Measurements from ENCODE around the gene MMP20.

The MMP20 gene

DNA sequence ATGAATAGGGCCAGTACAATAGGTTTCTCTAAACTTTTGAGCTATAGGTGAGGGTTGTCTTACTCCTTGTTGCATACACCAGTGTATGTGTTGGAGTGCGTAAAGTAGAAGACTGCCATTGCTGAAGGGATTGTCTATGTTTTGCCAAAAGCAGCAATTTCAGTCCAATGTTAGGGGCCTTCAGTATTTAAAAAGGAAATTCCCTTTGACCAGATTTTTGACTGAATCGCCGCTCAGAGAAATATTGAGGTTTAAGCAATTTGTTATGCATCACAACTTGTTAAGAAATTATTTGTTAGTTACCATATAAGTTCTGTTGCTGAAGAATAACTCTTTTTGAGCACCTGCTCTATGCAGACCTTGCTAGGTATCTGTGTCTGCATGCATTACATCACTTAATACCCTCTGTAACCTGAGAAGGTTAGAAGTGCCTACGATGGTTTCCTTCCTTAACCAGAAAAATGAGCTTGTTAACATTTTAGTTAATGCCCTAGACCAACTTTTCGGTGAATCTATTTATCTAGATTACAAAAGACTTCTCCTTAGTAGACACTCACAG lies 33.9 kb downstream of the MMP20 start:
- DNase-seq: no peak

DNA sequence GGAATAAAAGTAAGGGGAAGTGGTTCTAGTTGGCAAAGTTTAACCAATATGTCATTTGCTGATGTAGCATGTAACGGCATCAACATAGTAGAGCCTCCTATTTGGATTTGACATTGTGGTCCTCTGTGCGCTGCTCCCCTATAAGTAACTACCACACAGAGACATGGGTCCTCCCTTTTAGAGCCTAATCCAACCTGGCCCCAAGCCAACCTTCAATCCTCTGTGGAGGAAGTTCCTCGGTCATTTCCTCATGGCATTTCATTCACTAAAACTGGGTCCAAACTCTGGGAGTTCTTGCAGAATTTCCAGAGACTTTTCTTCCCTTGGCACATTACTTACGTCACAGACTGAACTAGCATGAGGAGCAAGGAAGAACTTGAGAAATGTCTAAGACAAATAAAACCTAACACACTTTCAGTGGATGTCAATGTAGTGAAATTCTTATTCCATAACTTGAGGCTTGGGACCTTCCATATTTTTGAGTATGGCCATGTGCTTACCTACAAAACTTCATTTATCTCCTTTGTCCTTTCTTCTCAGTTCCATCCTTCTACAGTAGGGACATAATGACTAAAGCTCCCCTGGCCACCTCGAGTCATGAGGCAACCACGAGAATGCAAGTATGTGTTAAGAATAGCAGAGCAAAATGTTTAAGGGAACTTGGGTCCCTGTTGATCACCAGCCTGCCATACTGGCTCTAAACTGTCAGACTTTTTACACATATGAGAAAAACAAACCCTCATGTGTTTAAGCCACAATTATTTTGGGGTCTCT lies 34.7 kb downstream of the MMP20 start:
- no peak for DNase-seq

DNA sequence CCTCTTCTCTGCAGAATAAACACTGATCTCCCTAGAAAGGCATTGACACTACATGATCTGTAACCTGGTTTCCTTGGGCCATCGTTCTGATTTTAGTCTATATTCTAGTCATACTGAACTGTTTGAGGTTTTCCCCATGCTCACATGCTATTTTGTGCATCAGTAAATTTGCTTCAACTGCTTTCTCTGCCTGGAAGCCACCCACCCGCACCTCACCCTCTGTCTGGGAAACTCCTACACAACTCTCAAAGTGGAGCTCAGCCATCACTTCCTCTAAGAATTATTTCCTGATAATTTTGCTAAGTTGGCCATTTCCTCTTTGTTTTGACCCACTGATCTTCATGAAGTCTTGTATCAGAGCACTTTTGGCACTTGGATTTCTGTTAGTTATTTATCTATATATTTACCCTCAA lies 36.1 kb downstream of the MMP20 start:
- DNase-seq: peak; percentile 37

DNA sequence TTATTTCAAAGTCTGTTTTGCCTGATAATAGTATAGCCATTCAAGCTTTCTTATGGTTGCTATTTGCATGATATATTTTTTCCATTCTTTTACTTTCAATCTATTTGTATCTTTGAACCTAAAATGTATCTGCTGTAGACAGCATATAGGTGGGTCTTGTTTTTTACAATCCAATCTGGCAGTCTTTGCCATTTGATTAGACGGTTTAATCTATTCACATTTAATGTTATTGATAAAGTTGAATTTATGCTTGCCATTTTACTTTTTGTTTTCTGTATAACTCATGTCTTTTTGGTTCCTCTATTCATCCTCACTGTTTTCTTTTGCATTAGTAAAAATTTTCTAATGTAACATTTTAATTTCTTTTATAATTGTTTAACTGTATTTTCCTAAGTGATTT lies 37.4 kb downstream of the MMP20 start:
- DNase-seq: no peak

DNA sequence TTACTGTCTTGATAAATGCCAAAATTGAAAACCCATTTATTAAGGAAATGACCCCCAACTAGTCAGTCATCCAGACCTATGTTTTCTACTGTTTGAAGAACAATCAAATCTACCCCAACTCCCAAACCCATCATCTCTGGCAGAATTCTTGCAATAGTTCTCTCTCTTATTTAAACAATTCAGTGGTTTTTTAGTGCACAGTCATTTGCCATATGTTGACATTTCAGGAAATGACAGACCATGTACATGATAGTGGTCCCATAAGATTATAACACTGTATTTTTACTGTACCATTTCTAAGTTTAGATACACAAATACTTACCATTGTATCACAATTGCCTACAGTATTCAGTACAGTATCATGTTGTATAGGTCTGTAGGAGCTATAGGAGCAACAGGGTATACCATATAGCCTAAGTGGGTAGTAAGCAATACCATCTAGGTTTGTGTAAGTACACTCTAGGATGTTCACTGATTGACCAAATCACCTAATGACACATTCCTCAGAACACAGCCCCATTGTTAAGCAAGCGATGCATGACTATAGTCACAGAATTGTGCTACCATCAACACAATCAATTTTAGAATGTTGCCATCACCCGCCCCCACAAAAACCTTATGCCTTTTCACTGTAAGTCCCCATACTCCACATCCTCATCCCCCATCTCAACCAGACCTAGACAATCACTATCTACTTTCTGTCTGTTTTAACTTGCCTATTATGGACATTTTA lies 41.8 kb downstream of the MMP20 start:
- no peak for DNase-seq

DNA sequence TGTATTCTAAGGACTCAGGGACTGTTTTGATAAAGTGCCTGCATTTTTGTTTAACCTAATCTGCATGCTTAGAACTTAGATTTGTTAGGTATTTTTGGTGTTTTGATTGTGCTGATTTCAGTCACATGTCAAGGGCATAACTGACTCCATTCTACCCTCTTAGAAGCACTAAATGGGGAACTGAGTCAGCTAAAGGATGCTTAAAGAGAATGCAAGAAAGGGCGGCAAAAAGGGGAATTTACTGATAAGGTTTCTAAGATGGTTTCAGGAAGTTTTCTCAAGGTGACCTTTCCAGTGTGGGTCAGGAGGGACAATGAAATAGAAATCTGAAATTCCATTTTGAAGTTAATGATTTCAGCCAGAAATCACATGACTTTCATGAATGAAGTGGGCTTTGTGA lies 43.0 kb downstream of the MMP20 start:
- DNase-seq: no peak

DNA sequence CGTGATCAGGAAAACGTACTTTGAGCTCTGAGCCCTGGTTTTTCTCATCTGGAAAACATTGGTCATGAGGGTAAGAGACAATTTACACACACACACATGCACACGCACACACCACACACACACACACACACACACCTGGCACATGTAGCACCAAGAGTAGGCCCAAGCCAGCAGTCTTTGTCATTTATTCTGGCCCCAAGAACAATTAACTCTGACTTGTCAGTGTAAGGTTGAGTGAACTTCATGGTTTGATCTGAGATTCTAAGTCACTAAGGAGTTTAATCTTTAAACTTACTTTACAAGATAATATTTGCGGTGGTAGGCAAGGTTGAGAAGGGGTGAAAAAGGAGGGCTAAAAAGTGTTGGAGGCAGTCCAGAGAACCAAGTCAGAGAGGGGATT lies 44.1 kb downstream of the MMP20 start:
- DNase-seq: no peak

DNA sequence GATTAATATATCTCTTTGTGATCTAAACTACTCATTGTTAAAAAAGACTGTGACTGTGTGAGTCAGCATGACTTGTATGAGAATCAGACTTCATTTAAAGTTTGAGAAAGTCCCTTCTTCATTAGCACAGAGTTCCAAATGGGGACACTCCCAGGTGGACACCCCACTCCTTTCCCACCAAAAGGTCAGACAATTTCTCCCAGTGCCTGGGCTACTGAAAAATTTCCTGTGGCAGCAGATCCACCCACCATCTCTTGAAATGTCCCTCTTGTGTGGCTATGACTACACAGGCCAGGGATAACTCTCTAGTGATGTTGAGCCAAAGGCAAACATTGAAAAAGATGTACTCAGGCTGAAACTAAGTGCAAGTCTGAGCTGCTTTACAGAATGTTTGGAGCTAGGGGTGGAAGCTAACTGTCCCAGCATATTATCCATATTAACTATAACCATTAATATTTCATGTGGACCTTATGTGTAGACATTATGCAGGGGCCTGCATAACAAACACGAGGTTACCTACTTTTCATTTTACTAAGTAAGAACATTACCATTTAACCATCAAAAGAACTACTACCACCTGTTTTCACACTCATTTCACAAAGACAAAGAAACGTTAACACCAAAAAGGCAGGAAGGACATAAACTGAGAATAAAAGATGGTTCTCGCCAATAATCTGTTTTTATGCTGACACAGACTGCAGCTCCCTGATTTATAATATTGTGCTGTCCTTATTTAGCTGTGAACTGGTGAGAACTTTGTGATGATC lies 44.8 kb downstream of the MMP20 start:
- no peak for DNase-seq

DNA sequence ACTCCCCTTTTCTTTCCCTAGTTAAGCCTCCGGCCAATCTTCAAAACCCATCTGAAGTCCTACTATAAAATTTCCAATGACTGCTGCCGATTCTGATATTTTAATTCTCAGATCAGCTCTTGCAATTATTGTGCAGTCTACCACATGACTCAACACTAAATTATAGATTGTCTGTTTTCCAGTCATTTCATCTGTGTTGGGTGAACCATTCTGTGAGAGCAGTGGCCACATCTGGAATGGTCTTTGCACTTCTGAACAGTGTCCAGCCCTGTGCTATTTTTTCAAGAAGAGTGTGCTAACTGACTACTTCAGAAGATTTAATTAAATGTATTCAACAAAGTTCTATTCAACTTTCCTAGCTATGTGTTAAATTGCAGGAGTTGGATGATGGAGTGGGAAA lies 47.4 kb downstream of the MMP20 start:
- DNase-seq: no peak

DNA sequence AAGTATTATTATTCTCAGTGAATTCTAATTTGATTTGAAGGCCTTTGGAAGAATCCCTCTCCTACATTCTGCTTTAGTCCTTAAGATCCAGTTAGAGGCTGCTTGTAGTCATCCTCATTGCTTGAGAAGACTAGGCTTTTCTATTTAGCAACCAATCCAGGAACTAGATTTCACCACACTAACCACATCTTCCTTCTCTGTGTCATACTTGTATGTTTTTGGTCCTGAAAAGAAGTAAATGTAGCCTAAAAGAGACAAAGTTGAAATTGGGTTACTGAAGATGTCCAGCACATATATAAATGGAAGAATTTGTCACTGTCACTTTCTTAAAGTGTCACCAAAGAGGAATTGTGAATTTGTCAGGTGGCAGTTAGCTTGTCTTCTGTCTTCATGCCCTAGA lies 48.0 kb downstream of the MMP20 start:
- no peak for DNase-seq

DNA sequence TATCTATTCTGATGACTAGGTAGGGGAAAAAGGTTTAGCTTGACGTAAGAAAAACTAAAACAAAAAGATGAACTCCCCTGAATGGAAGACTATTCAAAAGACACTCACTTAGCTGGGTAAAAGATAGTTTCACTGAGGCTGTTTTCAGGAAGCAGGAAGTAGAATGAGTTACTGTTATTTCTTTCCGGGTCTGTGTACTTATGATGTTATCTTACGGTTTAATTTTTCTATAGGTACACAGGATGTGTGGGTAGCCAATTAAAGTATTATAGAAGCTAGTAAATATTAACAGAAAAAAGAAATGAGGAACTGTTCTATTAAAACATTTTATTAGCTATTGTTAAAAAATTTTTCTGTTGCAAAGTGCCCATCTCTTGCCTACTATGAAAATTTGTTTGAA lies 48.8 kb downstream of the MMP20 start:
- no peak for DNase-seq

DNA sequence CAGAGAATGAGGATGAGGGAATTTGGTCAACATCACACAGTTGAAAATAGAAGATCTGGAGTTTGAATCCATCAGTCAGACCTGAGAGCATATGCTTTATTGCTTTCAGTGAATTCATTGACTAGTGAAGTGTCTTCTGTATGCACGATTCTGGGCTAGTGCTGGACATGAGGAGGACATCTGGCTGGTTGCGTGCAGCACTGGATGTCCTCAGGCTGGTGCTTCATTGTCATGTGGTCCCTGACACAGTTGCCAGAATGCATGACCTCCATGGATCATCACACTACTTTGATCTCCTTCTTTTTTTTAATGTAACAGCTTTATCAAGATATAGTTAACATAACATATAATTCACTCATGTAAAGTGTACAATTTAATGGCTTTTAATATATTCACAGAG lies 50.1 kb downstream of the MMP20 start:
- DNase-seq: no peak

DNA sequence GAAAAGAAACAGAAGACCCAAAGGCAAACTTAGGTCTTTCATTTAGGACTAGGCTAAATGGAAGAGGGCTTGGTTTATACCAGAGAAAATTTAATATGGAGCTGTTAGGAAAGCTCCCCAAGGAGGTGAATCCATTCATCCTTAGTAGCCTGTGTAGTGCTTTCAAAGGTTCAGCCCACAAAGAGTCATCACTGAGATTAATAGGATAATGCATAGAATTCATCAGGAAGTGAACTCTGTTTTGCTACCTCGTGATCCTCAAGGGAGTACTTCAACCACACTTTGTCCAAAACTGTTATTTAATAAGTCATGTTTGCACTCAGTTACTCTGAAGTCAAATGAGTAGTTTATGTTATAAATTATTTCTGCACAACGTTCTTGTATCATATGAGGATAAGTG lies 51.3 kb downstream of the MMP20 start:
- no peak for DNase-seq

DNA sequence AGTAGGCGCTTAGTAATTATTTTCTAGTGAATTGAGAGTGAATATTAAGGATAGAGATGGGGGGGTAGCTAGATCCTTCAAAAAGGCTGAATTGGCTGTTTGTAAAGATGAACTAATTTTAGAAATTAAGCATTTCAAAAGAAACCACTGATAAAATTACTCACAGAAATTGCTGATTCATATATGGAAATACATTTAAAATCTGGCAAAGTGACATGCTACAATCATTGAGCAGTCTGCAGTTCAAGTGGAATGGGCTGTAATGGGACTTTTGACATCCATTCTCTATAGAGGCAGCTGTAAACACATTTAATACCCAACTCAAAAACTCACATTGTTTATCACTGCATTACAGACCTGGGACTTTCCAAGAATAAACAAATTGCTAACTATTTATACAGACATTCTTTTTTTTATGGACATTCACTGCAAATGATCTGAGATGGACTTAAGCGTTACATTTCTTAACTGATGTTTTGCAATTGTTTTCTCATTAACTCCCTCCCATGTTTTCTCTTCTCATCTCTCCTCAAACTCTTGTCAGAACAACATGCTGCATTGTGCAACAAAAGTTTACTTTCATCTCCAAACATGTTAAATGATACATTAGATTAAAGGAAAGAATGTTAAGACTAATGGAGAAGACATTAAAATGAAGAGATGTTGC lies 52.4 kb downstream of the MMP20 start:
- no peak for DNase-seq

DNA sequence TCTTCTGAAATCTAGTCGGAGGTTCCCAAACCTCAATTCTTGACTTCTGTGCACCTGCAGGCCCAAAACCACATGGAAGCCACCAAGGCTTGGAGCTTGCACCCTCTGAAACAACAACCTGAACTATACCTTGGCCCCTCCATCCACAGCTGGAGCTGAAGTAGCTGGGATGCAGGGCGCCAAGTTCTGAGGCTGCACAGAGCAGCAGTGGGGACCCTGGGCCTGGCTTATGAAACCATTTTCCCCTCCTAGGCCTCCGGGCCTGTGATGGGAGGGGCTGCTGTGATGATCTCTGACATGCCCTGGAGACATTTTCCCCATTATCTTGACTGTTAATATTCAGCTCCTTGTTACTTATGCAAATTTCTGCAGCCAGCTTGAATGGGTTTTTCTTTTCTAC lies 56.3 kb downstream of the MMP20 start:
- DNase-seq: no peak

DNA sequence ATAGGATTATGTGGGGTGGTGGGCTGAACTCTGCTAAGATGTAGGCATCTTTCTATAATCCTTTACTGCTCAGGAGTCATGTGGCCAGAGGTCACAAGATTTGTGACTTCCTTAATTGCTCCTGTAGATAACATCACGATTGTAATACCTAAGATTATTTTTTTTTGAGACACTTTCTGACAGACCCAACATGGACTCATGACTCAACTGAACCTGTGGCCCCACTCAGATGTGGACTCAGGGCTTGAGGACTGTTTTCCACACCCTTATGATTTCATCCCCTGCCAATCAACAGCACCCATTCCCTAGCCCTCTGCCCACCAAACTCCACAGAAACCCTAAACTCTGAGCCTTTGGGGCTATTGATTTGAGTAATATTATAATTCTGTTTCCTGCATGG lies 59.0 kb downstream of the MMP20 start:
- no peak for DNase-seq

DNA sequence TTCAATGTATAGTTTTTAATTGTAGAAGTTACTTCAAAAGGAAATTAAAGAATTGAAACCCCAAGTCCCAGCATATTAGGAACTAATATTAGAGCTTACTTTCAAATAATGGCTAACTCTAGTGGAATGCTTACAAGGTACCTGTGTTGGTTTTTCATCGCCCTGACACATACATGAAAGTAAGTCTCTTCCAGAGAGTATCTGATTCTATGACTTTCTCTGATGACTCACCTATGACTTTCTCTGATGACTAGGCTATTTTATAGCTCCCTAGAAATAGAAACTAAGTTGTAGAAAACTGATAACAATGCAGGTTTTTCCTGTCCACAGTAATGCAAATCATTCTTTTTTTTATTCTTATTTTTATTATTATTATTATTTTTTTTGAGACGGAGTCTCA lies 61.0 kb downstream of the MMP20 start:
- DNase-seq: no peak

DNA sequence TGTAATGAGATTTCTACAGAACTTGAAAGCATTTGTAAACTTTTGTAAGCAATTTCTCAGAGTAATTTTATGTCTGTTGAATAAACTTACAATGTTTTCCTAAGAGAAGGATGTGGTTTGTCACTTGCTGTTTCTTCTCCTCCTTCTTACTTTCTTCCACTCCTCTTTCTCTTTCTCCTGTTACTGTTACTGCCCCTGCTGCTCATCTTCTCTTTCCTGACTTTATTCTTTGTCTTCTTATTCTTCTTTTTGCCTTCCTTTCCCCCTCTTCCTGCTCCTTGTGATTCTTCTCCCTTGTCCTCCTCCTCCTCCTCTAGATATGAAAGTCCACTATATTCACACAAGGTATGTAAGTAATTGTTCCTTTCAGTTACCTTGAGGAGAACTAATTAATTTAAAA lies 63.5 kb downstream of the MMP20 start:
- no peak for DNase-seq

DNA sequence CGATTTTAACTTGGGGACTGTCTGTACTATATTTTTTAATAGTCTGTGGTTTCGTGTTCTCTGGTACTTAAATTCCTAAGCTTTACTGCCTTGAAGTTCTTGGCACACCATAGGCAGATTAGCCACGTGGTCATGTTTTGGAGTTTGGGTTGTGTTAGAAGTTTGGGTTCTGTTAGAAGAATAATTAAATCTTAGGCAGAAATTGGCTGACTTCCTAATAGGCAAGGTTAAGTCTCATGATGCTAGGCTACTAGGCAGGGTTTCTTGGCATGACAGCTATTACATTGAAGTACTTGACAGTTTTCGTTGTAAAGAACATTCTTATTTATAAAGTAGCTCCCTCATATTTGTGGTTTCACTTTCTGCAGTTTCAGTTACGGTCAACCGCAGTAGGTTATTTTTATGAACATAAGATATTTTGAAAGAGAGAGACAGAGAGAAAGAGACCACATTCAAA lies 64.5 kb downstream of the MMP20 start:
- no peak for DNase-seq

DNA sequence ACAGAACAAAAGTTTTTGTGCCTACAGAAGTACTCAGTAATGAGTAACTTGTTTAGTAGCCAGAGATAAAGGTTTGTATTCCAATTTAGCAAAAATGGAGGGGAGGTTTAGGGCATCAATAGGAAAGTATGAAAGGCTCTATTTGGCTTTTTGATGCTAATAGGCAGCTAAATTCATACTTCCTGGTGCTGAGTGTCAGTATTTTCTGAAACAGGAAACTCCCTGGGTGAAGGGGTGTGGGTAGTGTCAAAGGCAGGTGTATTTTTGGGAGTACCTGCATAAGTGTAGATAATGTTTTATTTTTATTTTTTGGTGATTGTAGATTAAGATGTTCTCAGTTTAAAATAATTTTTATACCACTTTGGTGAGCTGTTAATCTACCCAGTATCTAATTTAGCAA lies 65.3 kb downstream of the MMP20 start:
- DNase-seq: no peak

DNA sequence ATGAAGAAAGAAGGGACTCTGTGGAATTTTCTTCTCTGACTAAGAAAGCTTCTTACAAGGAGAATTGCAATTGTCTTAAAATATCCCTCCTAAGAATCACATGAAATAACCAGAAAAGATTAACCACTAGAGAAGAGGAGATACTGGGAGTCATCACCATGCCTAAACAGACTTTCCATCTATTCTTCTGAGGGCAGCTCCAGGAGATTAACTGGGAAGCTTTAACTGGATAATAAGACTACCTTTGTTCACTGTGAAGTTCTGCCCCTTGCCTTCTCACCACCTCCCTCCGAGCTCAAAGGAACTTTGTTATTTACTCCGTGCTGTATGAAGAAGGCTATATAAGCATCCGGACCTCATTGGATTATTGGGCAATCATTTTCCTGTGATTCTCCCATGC lies 70.0 kb downstream of the MMP20 start:
- DNase-seq: no peak

DNA sequence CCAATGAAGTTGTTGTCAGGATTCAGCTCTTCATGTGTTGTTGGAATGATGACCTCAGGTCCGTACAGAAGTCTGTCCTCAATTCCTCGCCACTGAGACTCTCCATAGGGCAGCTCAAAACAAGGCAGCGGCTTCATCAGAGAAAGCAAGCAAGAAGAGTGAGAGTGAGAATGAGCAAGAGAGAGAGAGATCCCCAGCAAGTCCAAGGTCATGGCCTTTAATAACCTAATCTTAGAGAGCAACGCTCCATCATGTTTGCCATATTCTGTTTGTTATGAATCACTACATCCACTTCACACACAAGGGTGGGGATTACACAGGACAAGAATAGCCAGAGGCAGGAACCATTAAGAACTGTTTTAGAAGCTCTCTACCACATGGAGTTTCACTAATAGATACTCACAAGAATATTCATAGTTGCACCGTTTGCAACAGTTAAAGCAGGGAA lies 71.3 kb downstream of the MMP20 start:
- DNase-seq: no peak

All from stimulated activated CD4-positive, alpha-beta T cell treated with anti-CD3 and anti-CD28 coated beads, Interleukin-4, amount 100 ng/mL, for 24 hours (primary cell).